DND-41 (cell line): Measurements from ENCODE around the gene FRS3.

ENCODE experiments used
- ATAC-seq: fragments of 200-7000 bp; cut with Tn5 transposase; 3 replicates; pipeline ENCODE4 v1.9.1; 2021; ENCODE audit warnings: low read depth; ENCODE audit not compliant: insufficient read depth
- DNase-seq: peaks from one replicate; pipeline ENCODE4 v3.0.0-alpha.2; 2020
- H2AFZ ChIP-seq: 2 replicates; pipeline ENCODE4 v1.6.0; 2012; ENCODE audit warnings: low read depth, low read length
- H3K27ac ChIP-seq: 2 replicates; pipeline ENCODE4 v1.5.1; 2012; ENCODE audit warnings: low read length, inconsistent platforms
- H3K27me3 ChIP-seq: fragments of 200-600 bp; sonication (generic); 2 replicates; pipeline ENCODE4 v1.6.0; 2012; ENCODE audit warnings: low read length, mild to moderate bottlenecking, inconsistent platforms; ENCODE audit not compliant: insufficient read depth, poor library complexity
- H3K36me3 ChIP-seq: 2 replicates; pipeline ENCODE4 v1.5.1; 2012; ENCODE audit warnings: low read length, inconsistent platforms; ENCODE audit not compliant: insufficient read depth
- H3K4me1 ChIP-seq: 2 replicates; pipeline ENCODE4 v1.5.1; 2012; ENCODE audit warnings: mild to moderate bottlenecking, low read length; ENCODE audit not compliant: insufficient read depth
- H3K4me2 ChIP-seq: 2 replicates; pipeline ENCODE4 v1.6.0; 2012; ENCODE audit warnings: mild to moderate bottlenecking, moderate library complexity, low read length, inconsistent platforms; ENCODE audit not compliant: insufficient read depth
- H3K4me3 ChIP-seq, 2 experiments: fragments of 200-600 bp in 1 of 2; shearing (Covaris generic) in 1 of 2; 2 replicates each; pipeline ENCODE4 v1.5.1; 2012 to 2016; ENCODE audit warnings: inconsistent platforms in 2 of 2, low read length in 2 of 2, mild to moderate bottlenecking in 2 of 2, low read depth in 1 of 2, moderate library complexity in 1 of 2
- H3K79me2 ChIP-seq: 2 replicates; pipeline ENCODE4 v1.6.0; 2012; ENCODE audit warnings: low read length, inconsistent platforms; ENCODE audit not compliant: insufficient read depth
- H3K9ac ChIP-seq: 2 replicates; pipeline ENCODE4 v1.6.0; 2012; ENCODE audit warnings: low read depth, mild to moderate bottlenecking, inconsistent platforms, low read length, moderate library complexity
- H3K9me3 ChIP-seq: 2 replicates; pipeline ENCODE4 v1.5.1; 2012; ENCODE audit warnings: low read length, moderate library complexity, mild to moderate bottlenecking, inconsistent platforms; ENCODE audit not compliant: insufficient read depth, severe bottlenecking
- H4K20me1 ChIP-seq: 2 replicates; pipeline ENCODE4 v1.6.0; 2012; ENCODE audit warnings: low read length; ENCODE audit not compliant: insufficient read depth
- EZH2 ChIP-seq: IDR thresholded peaks from 3 replicates; pipeline ENCODE4 v1.6.1; 2012; ENCODE audit warnings: borderline replicate concordance, low read depth, mild to moderate bottlenecking, moderate library complexity, low read length, inconsistent platforms; ENCODE audit not compliant: severe bottlenecking
- TF ChIP-seq, protein P1 (sequence below): IDR thresholded peaks from 2 replicates; pipeline ENCODE4 v1.5.1; 2012; ENCODE audit warnings: borderline replicate concordance, low read length, moderate library complexity, mild to moderate bottlenecking; ENCODE audit not compliant: poor library complexity, severe bottlenecking; ENCODE audit errors: extremely low read depth

FRS3 gene

DNA sequence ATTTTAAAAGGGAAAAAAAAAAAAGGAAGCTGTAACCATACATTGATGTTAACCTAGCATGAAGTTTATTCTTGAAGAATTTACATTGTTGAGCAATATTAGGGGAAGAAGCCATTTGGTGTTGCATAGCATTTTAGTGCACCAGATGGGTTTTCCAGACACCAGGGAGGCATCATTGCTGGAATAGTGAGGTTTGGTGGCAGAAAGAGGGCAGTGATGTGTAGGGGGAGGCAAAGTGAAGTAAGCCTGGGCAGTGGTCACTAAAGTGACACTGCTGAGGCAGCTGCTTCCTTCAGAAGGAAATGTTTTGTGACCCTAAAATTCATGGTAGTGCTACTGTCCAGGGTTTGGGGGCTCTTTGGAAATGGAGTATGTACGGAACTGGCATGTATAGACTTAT, 10.3 kb upstream of the FRS3 start:
- Histone ChIP-seq H3K4me1 (peaks cover 32% of the 10 kb centered on the region), H3K27me3 (no peaks in the 10 kb centered on the region), H2AFZ (no peak overlapping the region), H3K9me3 (no peaks in the 10 kb centered on the region), H3K27ac (no peak overlapping the region), H3K4me3 (no peak overlapping the region), H4K20me1 (peaks cover 8% of the 10 kb centered on the region; the same call in 1 of the 2 replicates), H3K9ac (no peak overlapping the region), H3K79me2 (peaks cover 42% of the 10 kb centered on the region), H3K36me3 (peaks cover 51% of the 10 kb centered on the region), H3K4me2 (peak overlapping the region; percentile 35; the same call in 1 of the 2 replicates)
- ATAC-seq, result no peak
- no peak for TF ChIP-seq EZH2
- TF ChIP-seq, protein P1, sequence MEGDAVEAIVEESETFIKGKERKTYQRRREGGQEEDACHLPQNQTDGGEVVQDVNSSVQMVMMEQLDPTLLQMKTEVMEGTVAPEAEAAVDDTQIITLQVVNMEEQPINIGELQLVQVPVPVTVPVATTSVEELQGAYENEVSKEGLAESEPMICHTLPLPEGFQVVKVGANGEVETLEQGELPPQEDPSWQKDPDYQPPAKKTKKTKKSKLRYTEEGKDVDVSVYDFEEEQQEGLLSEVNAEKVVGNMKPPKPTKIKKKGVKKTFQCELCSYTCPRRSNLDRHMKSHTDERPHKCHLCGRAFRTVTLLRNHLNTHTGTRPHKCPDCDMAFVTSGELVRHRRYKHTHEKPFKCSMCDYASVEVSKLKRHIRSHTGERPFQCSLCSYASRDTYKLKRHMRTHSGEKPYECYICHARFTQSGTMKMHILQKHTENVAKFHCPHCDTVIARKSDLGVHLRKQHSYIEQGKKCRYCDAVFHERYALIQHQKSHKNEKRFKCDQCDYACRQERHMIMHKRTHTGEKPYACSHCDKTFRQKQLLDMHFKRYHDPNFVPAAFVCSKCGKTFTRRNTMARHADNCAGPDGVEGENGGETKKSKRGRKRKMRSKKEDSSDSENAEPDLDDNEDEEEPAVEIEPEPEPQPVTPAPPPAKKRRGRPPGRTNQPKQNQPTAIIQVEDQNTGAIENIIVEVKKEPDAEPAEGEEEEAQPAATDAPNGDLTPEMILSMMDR, result no peak
- no peak for DNase-seq

DNA sequence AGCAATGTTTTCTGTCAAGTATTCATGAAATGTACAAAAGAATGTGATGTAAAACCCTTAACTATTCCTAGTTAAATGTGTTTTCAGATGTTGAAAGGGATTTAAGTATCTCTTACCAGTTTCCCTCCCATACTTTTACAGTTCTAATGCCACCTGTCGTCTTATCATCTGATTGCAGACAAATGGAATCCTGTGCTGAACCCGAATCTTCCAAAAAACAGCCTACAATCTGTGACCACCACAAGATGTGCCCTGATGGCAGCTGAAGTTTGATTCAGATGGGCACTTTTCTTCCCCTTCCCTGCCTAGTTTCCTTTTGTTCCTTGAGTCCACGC, 9.7 kb upstream of the FRS3 start:
- peaks cover 8% of the 10 kb centered on the region; the same call in 1 of the 2 replicates for H4K20me1 ChIP-seq
- H3K36me3 ChIP-seq, result peaks cover 45% of the 10 kb centered on the region
- TF ChIP-seq EZH2, result no peak
- TF ChIP-seq, protein P1, result no peak
- peaks cover 42% of the 10 kb centered on the region for H3K79me2 ChIP-seq
- peaks cover 32% of the 10 kb centered on the region for H3K4me1 ChIP-seq
- H3K4me2 ChIP-seq, result peak overlapping the region; percentile 90
- no peaks in the 10 kb centered on the region for H3K27me3 ChIP-seq
- no peak for ATAC-seq
- no peak overlapping the region for H3K27ac ChIP-seq
- peak overlapping the region in 1 of 2 experiments; percentile 85; a peak in 1 of 4 replicates for H3K4me3 ChIP-seq
- H2AFZ ChIP-seq, result no peak overlapping the region
- DNase-seq, result no peak
- no peaks in the 10 kb centered on the region for H3K9me3 ChIP-seq
- H3K9ac ChIP-seq, result no peak overlapping the region

DNA sequence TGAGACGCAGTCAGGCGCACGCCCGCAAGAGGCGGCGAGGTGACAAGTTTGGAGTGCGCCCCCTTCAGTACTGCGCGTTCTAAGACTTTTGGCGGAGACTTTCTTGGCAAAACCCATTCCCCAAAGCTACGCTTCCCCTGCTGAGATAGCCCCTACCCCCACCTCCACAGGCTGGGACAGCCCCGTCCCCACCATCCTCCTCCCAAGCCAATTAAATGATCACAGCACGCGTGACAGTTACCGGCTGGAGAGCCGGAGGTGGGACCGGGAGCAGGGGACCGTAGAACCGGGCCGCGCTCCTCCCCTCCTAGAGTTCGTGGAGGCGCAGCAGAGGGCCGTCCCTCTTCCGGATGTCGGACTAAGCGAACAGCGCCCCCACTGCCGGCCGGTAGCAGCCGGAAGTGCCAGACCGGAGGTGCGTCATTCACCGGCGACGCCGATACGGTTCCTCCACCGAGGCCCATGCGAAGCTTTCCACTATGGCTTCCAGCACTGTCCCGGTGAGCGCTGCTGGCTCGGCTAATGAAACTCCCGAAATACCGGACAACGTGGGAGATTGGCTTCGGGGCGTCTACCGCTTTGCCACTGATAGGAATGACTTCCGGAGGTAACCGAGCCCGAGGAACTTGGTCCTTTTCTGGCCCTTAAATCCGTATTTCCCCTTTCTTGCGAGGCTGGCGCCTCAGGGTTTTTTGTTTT, 7.7 kb upstream of the FRS3 start, which contains the start of gene TOMM6:
TSS of gene TOMM6 (plus strand) at position 476 of the 699 bp plus-strand sequence. CDS start at position 480, 4 bp downstream.
- Histone ChIP-seq H4K20me1 (peaks cover 8% of the 10 kb centered on the region; the same call in 1 of the 2 replicates), H3K4me3 (peak within 1 kb of the TSS; percentile 85 to 99), H3K36me3 (peaks cover 35% of the 10 kb centered on the region), H3K27me3 (no peaks in the 10 kb centered on the region), H3K4me2 (peak within 1 kb of the TSS; percentile 90), H2AFZ (peak within 1 kb of the TSS; percentile 80), H3K4me1 (peaks cover 32% of the 10 kb centered on the region), H3K79me2 (peaks cover 42% of the 10 kb centered on the region), H3K9me3 (no peaks in the 10 kb centered on the region), H3K27ac (peak within 1 kb of the TSS; percentile 90), H3K9ac (peak within 1 kb of the TSS; percentile 79)
- no peak for TF ChIP-seq EZH2
- TF ChIP-seq, protein P1, result peak; percentile 80
- peak; percentile 96 for DNase-seq
- peak; percentile 80 for ATAC-seq
